Gastroesophageal sphincter (tissue), 3 donors: ENCODE results near the gene ARID3A.

ENCODE experiments used
- POLR2AphosphoS5 ChIP-seq: sonication (generic); formaldehyde crosslinking; IDR thresholded peaks from one replicate; pipeline ENCODE4 v1.6.1; 2017; ENCODE audit warnings: antibody characterized with exemption
- TF ChIP-seq, protein P1 (sequence below), 4 experiments: fragments of 200-600 bp in 2 of 4; fragments of 450-650 bp in 2 of 4; sonication (generic) in 1 of 4; IDR thresholded peaks; one replicate each; pipeline ENCODE4 v1.5.1; 2017 to 2019; ENCODE audit warnings: antibody characterized with exemption in 4 of 4, mild to moderate bottlenecking in 2 of 4, moderate library complexity in 2 of 4

DNA sequence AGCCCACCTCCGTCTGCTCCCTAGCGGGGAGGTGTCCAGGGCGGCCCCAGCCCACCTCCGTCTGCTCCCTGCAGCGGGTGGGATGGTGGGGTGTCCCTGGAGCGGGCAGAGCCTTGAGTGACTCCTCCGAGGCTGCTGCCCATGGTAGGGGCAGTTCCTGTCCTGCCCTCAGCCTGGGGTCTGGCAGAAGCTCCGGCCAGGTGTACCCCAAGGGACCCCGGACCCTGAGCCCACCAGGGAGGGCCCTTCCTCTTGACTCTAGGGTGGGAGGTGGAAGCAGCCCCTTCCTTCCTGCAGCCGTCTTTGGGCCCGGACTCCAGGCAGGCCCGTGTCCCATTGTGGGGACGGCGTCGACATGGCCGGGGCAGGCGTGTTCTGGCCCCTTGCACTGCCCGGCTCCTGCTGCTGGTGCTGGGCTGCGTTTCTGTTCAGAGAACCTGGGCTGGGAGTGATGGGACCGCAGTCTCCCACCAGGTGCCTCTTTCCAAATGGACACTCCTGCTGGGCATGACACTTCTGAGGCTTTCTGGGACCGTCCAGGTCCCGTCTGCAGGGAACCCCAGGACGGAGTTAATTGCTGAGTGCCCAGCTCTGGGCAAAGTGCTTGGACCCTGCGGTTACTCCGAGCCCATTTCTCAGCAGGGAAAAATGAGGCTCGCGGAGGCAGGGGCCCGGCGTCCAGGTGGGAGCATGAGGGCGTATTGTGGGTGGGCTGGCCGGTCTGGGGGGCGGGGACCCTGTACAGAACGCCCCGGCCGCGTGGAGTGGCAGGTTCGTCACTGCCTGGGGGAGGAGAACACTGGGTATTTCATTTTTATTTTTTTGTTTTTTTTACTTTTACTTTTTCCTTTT is 19.8 kb downstream of the ARID3A start:
- TF ChIP-seq, protein P1, sequence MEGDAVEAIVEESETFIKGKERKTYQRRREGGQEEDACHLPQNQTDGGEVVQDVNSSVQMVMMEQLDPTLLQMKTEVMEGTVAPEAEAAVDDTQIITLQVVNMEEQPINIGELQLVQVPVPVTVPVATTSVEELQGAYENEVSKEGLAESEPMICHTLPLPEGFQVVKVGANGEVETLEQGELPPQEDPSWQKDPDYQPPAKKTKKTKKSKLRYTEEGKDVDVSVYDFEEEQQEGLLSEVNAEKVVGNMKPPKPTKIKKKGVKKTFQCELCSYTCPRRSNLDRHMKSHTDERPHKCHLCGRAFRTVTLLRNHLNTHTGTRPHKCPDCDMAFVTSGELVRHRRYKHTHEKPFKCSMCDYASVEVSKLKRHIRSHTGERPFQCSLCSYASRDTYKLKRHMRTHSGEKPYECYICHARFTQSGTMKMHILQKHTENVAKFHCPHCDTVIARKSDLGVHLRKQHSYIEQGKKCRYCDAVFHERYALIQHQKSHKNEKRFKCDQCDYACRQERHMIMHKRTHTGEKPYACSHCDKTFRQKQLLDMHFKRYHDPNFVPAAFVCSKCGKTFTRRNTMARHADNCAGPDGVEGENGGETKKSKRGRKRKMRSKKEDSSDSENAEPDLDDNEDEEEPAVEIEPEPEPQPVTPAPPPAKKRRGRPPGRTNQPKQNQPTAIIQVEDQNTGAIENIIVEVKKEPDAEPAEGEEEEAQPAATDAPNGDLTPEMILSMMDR (IDR thresholded peaks at IDR 0.05): no peak
- TF ChIP-seq POLR2AphosphoS5: no peak
